Measurements from ENCODE around the gene UFSP1.
"Not testable (repeated sequence)": the region's sequence is repeated elsewhere in the genome, so short reads cannot be mapped to it uniquely, and the experiment has no call there.

Gene UFSP1

GRCh38 chr7:100879685-100880261, 9.7 kb downstream of the UFSP1 start:
- no peak for DNase-seq

- DNase-seq = no peak
Observed at GRCh38 chr7:100878685-100879084, 10.8 kb downstream of the UFSP1 start.

GRCh38 chr7:100878013-100878412, 11.5 kb downstream of the UFSP1 start:
- no peak for DNase-seq

- DNase-seq = no peak
Observed at GRCh38 chr7:100875356-100875751, 14.2 kb downstream of the UFSP1 start.

GRCh38 chr7:100874577-100875355, 14.7 kb downstream of the UFSP1 start, which contains the start of gene SRRT:
SRRT (plus strand) TSS chr7:100875103; CDS start chr7:100875591, 488 bp downstream.
- peak; percentile 95 for DNase-seq

GRCh38 chr7:100874300-100874576, 15.3 kb downstream of the UFSP1 start:
- no peak for DNase-seq

- DNase-seq = no peak
Observed at GRCh38 chr7:100873599-100874299, 15.8 kb downstream of the UFSP1 start.

GRCh38 chr7:100867776-100868485, 21.6 kb downstream of the UFSP1 start:
- no peak for DNase-seq

GRCh38 chr7:100867040-100867775, 22.3 kb downstream of the UFSP1 start, which contains the start of gene TRIP6:
TRIP6 (plus strand) TSS chr7:100867387; CDS start chr7:100867498, 111 bp downstream.
- no peak for DNase-seq

- DNase-seq = no peak
Observed at GRCh38 chr7:100866729-100867039, 22.8 kb downstream of the UFSP1 start.

- no peak for DNase-seq
Observed at GRCh38 chr7:100865938-100866728, 23.4 kb downstream of the UFSP1 start.

GRCh38 chr7:100865372-100865911, 24.1 kb downstream of the UFSP1 start:
- DNase-seq = no peak

- no peak for DNase-seq
Observed at GRCh38 chr7:100864263-100864845, 25.2 kb downstream of the UFSP1 start.

- DNase-seq = no peak
Observed at GRCh38 chr7:100863406-100863950, 26.0 kb downstream of the UFSP1 start.

- DNase-seq = no peak
Observed at GRCh38 chr7:100861616-100861985, 27.9 kb downstream of the UFSP1 start.

- DNase-seq = no peak
Observed at GRCh38 chr7:100860702-100861615, 28.6 kb downstream of the UFSP1 start.

GRCh38 chr7:100859856-100860255, 29.7 kb downstream of the UFSP1 start:
- DNase-seq = no peak

- DNase-seq = no peak
Observed at GRCh38 chr7:100856871-100857282, 32.6 kb downstream of the UFSP1 start.

GRCh38 chr7:100855515-100855914, 34.0 kb downstream of the UFSP1 start:
- DNase-seq = no peak

- not testable (repeated sequence) for DNase-seq
Observed at GRCh38 chr7:100854899-100855298, 34.6 kb downstream of the UFSP1 start.
